ENCODE data around the gene TMEM184B.

Gene TMEM184B

GRCh38 chr22:38249803-38250642, 22.8 kb downstream of the TMEM184B start:
- TF ChIP-seq, protein P1, sequence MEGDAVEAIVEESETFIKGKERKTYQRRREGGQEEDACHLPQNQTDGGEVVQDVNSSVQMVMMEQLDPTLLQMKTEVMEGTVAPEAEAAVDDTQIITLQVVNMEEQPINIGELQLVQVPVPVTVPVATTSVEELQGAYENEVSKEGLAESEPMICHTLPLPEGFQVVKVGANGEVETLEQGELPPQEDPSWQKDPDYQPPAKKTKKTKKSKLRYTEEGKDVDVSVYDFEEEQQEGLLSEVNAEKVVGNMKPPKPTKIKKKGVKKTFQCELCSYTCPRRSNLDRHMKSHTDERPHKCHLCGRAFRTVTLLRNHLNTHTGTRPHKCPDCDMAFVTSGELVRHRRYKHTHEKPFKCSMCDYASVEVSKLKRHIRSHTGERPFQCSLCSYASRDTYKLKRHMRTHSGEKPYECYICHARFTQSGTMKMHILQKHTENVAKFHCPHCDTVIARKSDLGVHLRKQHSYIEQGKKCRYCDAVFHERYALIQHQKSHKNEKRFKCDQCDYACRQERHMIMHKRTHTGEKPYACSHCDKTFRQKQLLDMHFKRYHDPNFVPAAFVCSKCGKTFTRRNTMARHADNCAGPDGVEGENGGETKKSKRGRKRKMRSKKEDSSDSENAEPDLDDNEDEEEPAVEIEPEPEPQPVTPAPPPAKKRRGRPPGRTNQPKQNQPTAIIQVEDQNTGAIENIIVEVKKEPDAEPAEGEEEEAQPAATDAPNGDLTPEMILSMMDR (IDR thresholded peaks at IDR 0.05; ENCODE audit: low read depth, low read length) = no peak
- Histone ChIP-seq H3K4me3 (ENCODE audit: low read depth, low read length) (no peak overlapping the region), H3K36me3 (peaks cover 8% of the 10 kb centered on the region)

GRCh38 chr22:38249301-38249700, 23.5 kb downstream of the TMEM184B start:
- H3K4me3 ChIP-seq (ENCODE audit: low read depth, low read length) = no peak overlapping the region
- no peak for DNase-seq
- TF ChIP-seq, protein P1 (IDR thresholded peaks at IDR 0.05; ENCODE audit: low read depth, low read length) = no peak
- H3K36me3 ChIP-seq = peaks cover 14% of the 10 kb centered on the region
- no peaks in the 10 kb centered on the region for H3K4me1 ChIP-seq
- no peaks in the 10 kb centered on the region for H3K9me3 ChIP-seq
- no peaks in the 10 kb centered on the region for H3K27me3 ChIP-seq

More at GRCh38 chr22:38249803-38250642, 22.8 kb downstream of the TMEM184B start:
- no peaks in the 10 kb centered on the region for H3K27me3 ChIP-seq
- no peaks in the 10 kb centered on the region for H3K9me3 ChIP-seq
- DNase-seq = no peak
- no peaks in the 10 kb centered on the region for H3K4me1 ChIP-seq

GRCh38 chr22:38248280-38248679, 24.5 kb downstream of the TMEM184B start:
- no peak for DNase-seq
- Histone ChIP-seq H3K4me3 (ENCODE audit: low read depth, low read length) (no peak overlapping the region), H3K4me1 (peaks cover 8% of the 10 kb centered on the region), H3K27me3 (no peaks in the 10 kb centered on the region), H3K36me3 (peaks cover 17% of the 10 kb centered on the region), H3K9me3 (no peaks in the 10 kb centered on the region)
- TF ChIP-seq, protein P1 (IDR thresholded peaks at IDR 0.05; ENCODE audit: low read depth, low read length) = no peak

GRCh38 chr22:38247713-38248112, 25.1 kb downstream of the TMEM184B start:
- TF ChIP-seq, protein P1 (IDR thresholded peaks at IDR 0.05; ENCODE audit: low read depth, low read length) = no peak
- Histone ChIP-seq H3K9me3 (no peaks in the 10 kb centered on the region), H3K27me3 (no peaks in the 10 kb centered on the region), H3K36me3 (peaks cover 17% of the 10 kb centered on the region), H3K4me3 (ENCODE audit: low read depth, low read length) (no peak overlapping the region), H3K4me1 (peaks cover 11% of the 10 kb centered on the region)
- DNase-seq = no peak

GRCh38 chr22:38246692-38247091, 26.1 kb downstream of the TMEM184B start:
- no peak for DNase-seq
- TF ChIP-seq, protein P1 (IDR thresholded peaks at IDR 0.05; ENCODE audit: low read depth, low read length) = no peak
- Histone ChIP-seq H3K27me3 (no peaks in the 10 kb centered on the region), H3K9me3 (no peaks in the 10 kb centered on the region), H3K36me3 (peaks cover 17% of the 10 kb centered on the region), H3K4me3 (ENCODE audit: low read depth, low read length) (no peak overlapping the region), H3K4me1 (peaks cover 15% of the 10 kb centered on the region)

DNA sequence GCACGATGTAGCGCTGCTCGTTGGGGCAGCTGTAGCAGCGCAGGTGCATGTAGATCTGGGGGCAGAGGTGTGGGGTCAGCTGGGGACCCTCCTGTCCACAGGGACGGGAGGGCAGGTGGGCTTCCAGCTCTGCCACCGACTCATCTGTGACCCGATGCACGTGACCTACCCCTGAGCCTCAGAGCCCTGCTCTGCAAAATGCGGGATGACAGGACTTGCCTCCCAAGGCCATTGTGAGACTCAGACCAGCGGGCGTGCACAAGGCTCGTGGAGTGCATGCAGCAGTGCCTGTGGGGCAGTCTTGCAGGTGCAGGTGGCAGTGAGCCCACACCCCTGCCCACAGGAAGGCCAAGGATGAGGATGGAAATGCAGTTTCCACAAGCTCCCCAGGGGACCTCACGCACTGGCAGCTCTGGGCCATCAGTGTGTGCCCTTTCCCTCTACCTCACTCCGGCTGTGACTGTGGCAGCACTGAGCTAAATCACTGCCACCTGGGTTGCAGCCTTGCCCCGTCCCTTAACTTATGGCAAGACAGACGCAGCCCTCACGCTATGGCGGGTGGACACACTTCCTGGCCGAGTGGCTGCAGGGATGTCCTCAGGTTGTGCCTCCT, 26.7 kb downstream of the TMEM184B start:
- Histone ChIP-seq H3K4me3 (ENCODE audit: low read depth, low read length) (no peak overlapping the region), H3K4me1 (peaks cover 15% of the 10 kb centered on the region), H3K36me3 (peaks cover 17% of the 10 kb centered on the region), H3K9me3 (no peaks in the 10 kb centered on the region), H3K27me3 (no peaks in the 10 kb centered on the region)
- TF ChIP-seq, protein P1 (IDR thresholded peaks at IDR 0.05; ENCODE audit: low read depth, low read length) = no peak
- no peak for DNase-seq

Data from BE2C (cell line).